ENCODE results near the gene AMER3. TPM values are rescaled to one million over a fixed set of nuclear protein-coding genes. Genes with fewer than 3 reads are reported as not detected.

AMER3 gene
- total and polyA plus RNA-seq, 2 of the 4 experiments (the other 2 are of a cell fraction), result not detected

DNA sequence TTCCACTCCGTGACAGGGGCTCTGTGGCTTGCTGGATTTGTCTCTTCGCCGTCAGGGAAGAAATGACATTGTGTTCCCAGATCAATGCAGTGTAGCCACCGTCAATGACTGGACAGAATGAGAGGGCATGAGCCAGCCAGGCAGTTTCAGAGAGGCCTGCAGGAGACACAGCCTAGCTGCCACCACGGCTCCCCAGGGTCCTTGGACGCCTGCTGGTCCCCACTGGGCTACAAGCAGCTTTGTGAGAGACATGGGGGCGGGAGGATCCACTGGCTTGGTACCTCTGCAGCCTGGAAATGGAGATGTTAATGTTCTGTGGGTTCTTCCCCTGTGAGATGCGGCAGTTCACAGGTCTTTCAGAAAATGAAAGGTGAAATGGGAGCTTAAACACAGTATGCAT, 12.1 kb upstream of the AMER3 start:
- no peaks in the 10 kb centered on the region for H3K27me3 ChIP-seq (ENCODE audit: control insufficient read depth, insufficient read depth, low read length)
- H3K56ac ChIP-seq (ENCODE audit: extremely low read depth, insufficient read depth, low read length), result no peak overlapping the region
- H3K9me3 ChIP-seq (ENCODE audit: control insufficient read depth, insufficient read depth, low read length), result 0 out of 2 replicates have a peak, but pooled peaks cover under 1% of the 10 kb centered on the region
- H3K9me1 ChIP-seq (ENCODE audit: insufficient read depth, low read length), result no peaks in the 10 kb centered on the region
- H3K4me3 ChIP-seq (ENCODE audit: insufficient read depth, low read depth, low read length), result no peak overlapping the region
- no peak overlapping the region for H3K14ac ChIP-seq (replicated peaks; ENCODE audit: low read depth, low read length)
- H4K91ac ChIP-seq (ENCODE audit: insufficient read depth, low read depth, low read length), result no peak overlapping the region
- H2BK5ac ChIP-seq (ENCODE audit: low read depth, low read length, poor library complexity, severe bottlenecking), result no peak overlapping the region
- no peak overlapping the region for H2AFZ ChIP-seq (replicated peaks; ENCODE audit: low read length, poor library complexity)
- no peak overlapping the region for H3K27ac ChIP-seq (ENCODE audit: insufficient read depth, low read length)
- DNase-seq (no peak), ATAC-seq (ENCODE audit: low read depth) (no peak)
- H2AK5ac ChIP-seq (ENCODE audit: low read depth, low read length), result no peak overlapping the region
- TF ChIP-seq POLR2A (IDR thresholded peaks at IDR 0.05; ENCODE audit: low read depth, low read length), result no peak
- TF ChIP-seq CHD1 (IDR thresholded peaks at IDR 0.05; ENCODE audit: low read depth, low read length), result no peak
- TF ChIP-seq, protein P1, sequence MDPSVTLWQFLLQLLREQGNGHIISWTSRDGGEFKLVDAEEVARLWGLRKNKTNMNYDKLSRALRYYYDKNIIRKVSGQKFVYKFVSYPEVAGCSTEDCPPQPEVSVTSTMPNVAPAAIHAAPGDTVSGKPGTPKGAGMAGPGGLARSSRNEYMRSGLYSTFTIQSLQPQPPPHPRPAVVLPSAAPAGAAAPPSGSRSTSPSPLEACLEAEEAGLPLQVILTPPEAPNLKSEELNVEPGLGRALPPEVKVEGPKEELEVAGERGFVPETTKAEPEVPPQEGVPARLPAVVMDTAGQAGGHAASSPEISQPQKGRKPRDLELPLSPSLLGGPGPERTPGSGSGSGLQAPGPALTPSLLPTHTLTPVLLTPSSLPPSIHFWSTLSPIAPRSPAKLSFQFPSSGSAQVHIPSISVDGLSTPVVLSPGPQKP (IDR thresholded peaks at IDR 0.05; ENCODE audit: borderline replicate concordance, low read depth, low read length), result no peak
- TF ChIP-seq FOS (IDR thresholded peaks at IDR 0.05; ENCODE audit: low read depth, low read length), result no peak
- TF ChIP-seq, protein P2, sequence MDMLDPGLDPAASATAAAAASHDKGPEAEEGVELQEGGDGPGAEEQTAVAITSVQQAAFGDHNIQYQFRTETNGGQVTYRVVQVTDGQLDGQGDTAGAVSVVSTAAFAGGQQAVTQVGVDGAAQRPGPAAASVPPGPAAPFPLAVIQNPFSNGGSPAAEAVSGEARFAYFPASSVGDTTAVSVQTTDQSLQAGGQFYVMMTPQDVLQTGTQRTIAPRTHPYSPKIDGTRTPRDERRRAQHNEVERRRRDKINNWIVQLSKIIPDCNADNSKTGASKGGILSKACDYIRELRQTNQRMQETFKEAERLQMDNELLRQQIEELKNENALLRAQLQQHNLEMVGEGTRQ (IDR thresholded peaks at IDR 0.05; ENCODE audit: low read depth, low read length), result no peak
- no peak for TF ChIP-seq RAD21 (IDR thresholded peaks at IDR 0.05; ENCODE audit: low read length)
- no peak for TF ChIP-seq MAFK (IDR thresholded peaks at IDR 0.05; ENCODE audit: low read depth, low read length)
- TF ChIP-seq NFE2L2 (IDR thresholded peaks at IDR 0.05; ENCODE audit: low read depth, low read length), result no peak
- TF ChIP-seq SMC3 (IDR thresholded peaks at IDR 0.05; ENCODE audit: low read depth, low read length), result no peak
- TF ChIP-seq MAZ (IDR thresholded peaks at IDR 0.05; ENCODE audit: borderline replicate concordance, low read depth, low read length), result no peak
- TF ChIP-seq RFX5 (IDR thresholded peaks at IDR 0.05; ENCODE audit: low read depth, low read length), result no peak
- no peak overlapping the region for H2AK9ac ChIP-seq (replicated peaks; ENCODE audit: low read depth, low read length, poor library complexity)
- no peak overlapping the region for H3K9ac ChIP-seq (ENCODE audit: low read depth, low read length)
- no peaks in the 10 kb centered on the region for H3K79me1 ChIP-seq (ENCODE audit: low read depth in 1 of 2, low read length in 2 of 2)
- H2BK20ac ChIP-seq (ENCODE audit: low read depth, low read length), result no peak overlapping the region
- no peaks in the 10 kb centered on the region for H3K4me1 ChIP-seq (ENCODE audit: control insufficient read depth, insufficient read depth, low read length)
- 37% methylated on average over 7 of the region's 8 CpGs; no CpG with 5 or more reads in 1 of the 2 experiments for WGBS, 2 experiments (ENCODE audit: extremely low coverage in 2 of 2, insufficient read length in 1 of 2)
- no peak overlapping the region for H4K8ac ChIP-seq (ENCODE audit: low read depth in 2 of 2, low read length in 2 of 2)
- no peaks in the 10 kb centered on the region for H3K36me3 ChIP-seq (ENCODE audit: control insufficient read depth, insufficient read depth, low read length)
- no peak overlapping the region for H2BK15ac ChIP-seq (ENCODE audit: low read depth, low read length)
- no peak overlapping the region for H3K23ac ChIP-seq (ENCODE audit: low read depth, low read length)
- CTCF ChIA-PET, result no interaction called here
- no TSS peak for BruUV-seq (replicated peaks)
- in situ Hi-C loops (cut with MboI; ENCODE audit: low sequenced_read_pairs) (no loop called here), dilution Hi-C loops (cut with HindIII; ENCODE audit: low sequenced_read_pairs, unreplicated experiment) (no loop called here), intact Hi-C loops (cut with micrococcal nuclease) (no loop called here)
- H2BK120ac ChIP-seq (ENCODE audit: low read depth, low read length), result no peak overlapping the region
- POLR2A ChIA-PET (ENCODE audit: unreplicated experiment), result no interaction called here
- H4K5ac ChIP-seq (ENCODE audit: low read depth, low read length), result no peak overlapping the region
- H3K18ac ChIP-seq (ENCODE audit: low read depth, low read length), result no peak overlapping the region
- H4K20me1 ChIP-seq (ENCODE audit: insufficient read depth, low read length), result no peaks in the 10 kb centered on the region
- no peak overlapping the region for H3K4ac ChIP-seq (ENCODE audit: low read depth, low read length)
- H3K4me2 ChIP-seq (ENCODE audit: low read depth, low read length), result no peak overlapping the region
